ENCODE data around the gene C3orf22. TPM values are rescaled to one million over a fixed set of nuclear protein-coding genes. Genes with fewer than 3 reads are reported as not detected.

Gene C3orf22
- total RNA-seq, 1 experiment from 2014 or later = not detected

GRCh38 chr3:126546549-126547239, 12.0 kb downstream of the C3orf22 start:
- CTCF ChIA-PET = no interaction called here
- H3F3A ChIP-seq (ENCODE audit: insufficient read depth, low read depth) = no peaks in the 10 kb centered on the region
- no peaks in the 10 kb centered on the region; the same call in 1 of the 2 replicates for H4K20me1 ChIP-seq (ENCODE audit: insufficient read depth)
- no peaks in the 10 kb centered on the region for H3K36me3 ChIP-seq (ENCODE audit: low read depth)
- intact Hi-C loops (cut with micrococcal nuclease; ENCODE audit: unreplicated experiment) = no loop called here
- H3K27ac ChIP-seq = no peak overlapping the region
- no peak for DNase-seq
- H2AFZ ChIP-seq = no peak overlapping the region
- no peak overlapping the region for H3K4me3 ChIP-seq
- peaks cover 52% of the 10 kb centered on the region for H3K27me3 ChIP-seq (ENCODE audit: insufficient read depth, low read depth)
- BruUV-seq (replicated peaks) = no TSS peak
- H3K4me2 ChIP-seq = no peak overlapping the region
- no peaks in the 10 kb centered on the region for H3K9me3 ChIP-seq (ENCODE audit: insufficient read depth, low read depth)
- no peaks in the 10 kb centered on the region for H3K79me2 ChIP-seq (ENCODE audit: low read depth)
- H3K9me2 ChIP-seq (ENCODE audit: insufficient read depth) = no peaks in the 10 kb centered on the region
- POLR2A ChIA-PET (ENCODE audit: unreplicated experiment) = interaction anchor here (0.7 kb wide), 1 partner anchor 849 kb away, joined by 4 read pairs; no protein-coding TSS in a partner anchor
- H3K4me1 ChIP-seq (replicated peaks; ENCODE audit: insufficient read depth) = no peaks in the 10 kb centered on the region
- TF ChIP-seq EZH2 (IDR thresholded peaks at IDR 0.05; ENCODE audit: low read depth) (no peak), CTCF (conservative IDR thresholded peaks at IDR 0.05) (no peak)

- no peak overlapping the region for H3K27ac ChIP-seq
- no peak for TF ChIP-seq CTCF (conservative IDR thresholded peaks at IDR 0.05)
- no peak for TF ChIP-seq EZH2 (IDR thresholded peaks at IDR 0.05; ENCODE audit: low read depth)
- no peaks in the 10 kb centered on the region for H3K9me2 ChIP-seq (ENCODE audit: insufficient read depth)
- intact Hi-C loops (cut with micrococcal nuclease; ENCODE audit: unreplicated experiment) = no loop called here
- H3K9me3 ChIP-seq (ENCODE audit: insufficient read depth, low read depth) = no peaks in the 10 kb centered on the region
- H4K20me1 ChIP-seq (ENCODE audit: insufficient read depth) = no peaks in the 10 kb centered on the region; the same call in 1 of the 2 replicates
- no TSS peak for BruUV-seq (replicated peaks)
- H3K36me3 ChIP-seq (ENCODE audit: low read depth) = no peaks in the 10 kb centered on the region
- no peak overlapping the region for H3K4me3 ChIP-seq
- H3K4me2 ChIP-seq = no peak overlapping the region
- H3K79me2 ChIP-seq (ENCODE audit: low read depth) = no peaks in the 10 kb centered on the region
- DNase-seq = no peak
- ChIA-PET POLR2A (ENCODE audit: unreplicated experiment) (no interaction called here), CTCF (no interaction called here)
- H3K27me3 ChIP-seq (ENCODE audit: insufficient read depth, low read depth) = peaks cover 46% of the 10 kb centered on the region
- no peak overlapping the region for H2AFZ ChIP-seq
- no peaks in the 10 kb centered on the region for H3F3A ChIP-seq (ENCODE audit: insufficient read depth, low read depth)
- no peaks in the 10 kb centered on the region for H3K4me1 ChIP-seq (replicated peaks; ENCODE audit: insufficient read depth)
These were observed 12.7 kb downstream of the C3orf22 start for GRCh38 chr3:126546013-126546412.

- H3K27me3 ChIP-seq (ENCODE audit: insufficient read depth, low read depth) = peaks cover 44% of the 10 kb centered on the region
- no peaks in the 10 kb centered on the region for H3K9me2 ChIP-seq (ENCODE audit: insufficient read depth)
- ChIA-PET CTCF (no interaction called here), POLR2A (ENCODE audit: unreplicated experiment) (no interaction called here)
- H3F3A ChIP-seq (ENCODE audit: insufficient read depth, low read depth) = no peaks in the 10 kb centered on the region
- H3K4me1 ChIP-seq (replicated peaks; ENCODE audit: insufficient read depth) = peaks cover 3% of the 10 kb centered on the region; the same call in 1 of the 2 replicates
- intact Hi-C loops (cut with micrococcal nuclease; ENCODE audit: unreplicated experiment) = no loop called here
- H3K9me3 ChIP-seq (ENCODE audit: insufficient read depth, low read depth) = no peaks in the 10 kb centered on the region
- no peaks in the 10 kb centered on the region; the same call in 1 of the 2 replicates for H4K20me1 ChIP-seq (ENCODE audit: insufficient read depth)
- H3K4me3 ChIP-seq = no peak overlapping the region
- no peak overlapping the region for H3K4me2 ChIP-seq
- no peak for DNase-seq
- no peak for TF ChIP-seq EZH2 (IDR thresholded peaks at IDR 0.05; ENCODE audit: low read depth)
- no peak for TF ChIP-seq CTCF (conservative IDR thresholded peaks at IDR 0.05)
- H2AFZ ChIP-seq = no peak overlapping the region
- no peaks in the 10 kb centered on the region for H3K36me3 ChIP-seq (ENCODE audit: low read depth)
- BruUV-seq (replicated peaks) = no TSS peak
- H3K27ac ChIP-seq = no peak overlapping the region
- H3K79me2 ChIP-seq (ENCODE audit: low read depth) = no peaks in the 10 kb centered on the region
These were observed 13.2 kb downstream of the C3orf22 start for GRCh38 chr3:126545544-126545943.
